Motor neuron (in vitro differentiated cells): ENCODE data around the gene POGLUT2. TPM values are rescaled to one million over a fixed set of nuclear protein-coding genes. Genes with fewer than 3 reads are reported as not detected.

Experiments
- total RNA-seq, 8 experiments: library from RNA; unstranded; fragments of 300-600 nt; gene quantifications; 2 replicates each; pipeline versions ENCODE4 v1.2.3 to v1.2.4, GENCODE V29; 2022

The POGLUT2 gene
- total RNA-seq, 8 experiments from 2014 or later = 4.1 to 15.5 (median 12.6) TPM

Other genes starting within 250 kb of the POGLUT2 start
- gene TPP2, start 202.0 kb downstream of the POGLUT2 start, total RNA-seq = 10 to 100 TPM; 22.0 to 70.8 (median 38.0) TPM
- gene METTL21C, start 103.9 kb downstream of the POGLUT2 start, total RNA-seq = under 1 TPM in 5 of 8 experiments, not detected in 3; 0.21 to 0.46 (median 0.31) TPM
- gene TEX30, start 25.2 kb downstream of the POGLUT2 start, total RNA-seq = 10 to 100 TPM in 3 of 8 experiments, 1 to 10 TPM in 5; 4.7 to 18.8 (median 8.1) TPM
- 10 to 100 TPM; 12.0 to 25.6 (median 15.3) TPM for gene BIVM, start 143 bp upstream of the POGLUT2 start, total RNA-seq
- gene ERCC5, start 47.1 kb upstream of the POGLUT2 start, total RNA-seq = 10 to 100 TPM; 40.2 to 83.3 (median 57.7) TPM